Esophagus squamous epithelium (tissue), 5 donors: Measurements from ENCODE around the gene COPZ1. TPM values are rescaled to one million over a fixed set of nuclear protein-coding genes. Genes with fewer than 3 reads are reported as not detected.

Experiments
- DNase-seq: peaks from one replicate; lab custom pipeline; 2025; lab: John Stamatoyannopoulos, UW
- H3K27ac ChIP-seq, 4 donors: fragments of 200-600 bp; sonication (generic); one replicate each; pipeline ENCODE4 v1.5.1; 2016 to 2019; ENCODE audit warnings: mild to moderate bottlenecking in 1 of 4
- H3K27me3 ChIP-seq, 4 donors: fragments of 200-600 bp; sonication (generic); 1 replicate in 3 of 4; 2 replicates in 1 of 4; pipeline versions ENCODE4 v1.5.1 to v1.6.0; 2017 to 2021; ENCODE audit warnings: antibody characterized with exemption in 1 of 4
- H3K36me3 ChIP-seq, 3 donors: fragments of 200-600 bp; sonication (generic); one replicate each; pipeline ENCODE4 v1.5.1; 2016 to 2019
- H3K4me1 ChIP-seq, 3 donors: fragments of 200-600 bp; sonication (generic); one replicate each; pipeline ENCODE4 v1.5.1; 2017 to 2019
- H3K4me3 ChIP-seq, 4 donors: fragments of 200-600 bp; sonication (generic); 1 replicate in 3 of 4; 2 replicates in 1 of 4; pipeline ENCODE4 v1.5.1; 2016 to 2019; ENCODE audit warnings: mild to moderate bottlenecking in 2 of 4, moderate library complexity in 1 of 4
- H3K9me3 ChIP-seq, 3 donors: fragments of 200-600 bp; sonication (generic); one replicate each; pipeline ENCODE4 v1.5.1; 2016 to 2019
- CTCF ChIP-seq, 6 experiments: fragments of 450-650 bp in 4 of 6; fragments of 200-600 bp in 2 of 6; sonication (generic) in 2 of 6; IDR thresholded peaks; one replicate each; pipeline ENCODE4 v1.5.1; 2016 to 2019; ENCODE audit warnings: antibody characterized with exemption in 6 of 6, mild to moderate bottlenecking in 4 of 6, moderate library complexity in 4 of 6
- POLR2A ChIP-seq, 4 donors: fragments of 450-650 bp; IDR thresholded peaks; one replicate each; pipeline ENCODE4 v1.6.1; 2017; ENCODE audit warnings: antibody characterized with exemption in 4 of 4, mild to moderate bottlenecking in 4 of 4, moderate library complexity in 3 of 4
- WGBS, 2 donors: methylation state at CpG; one replicate each; pipeline ENCODE4 v1.1.5; 2018; 5-methylcytosine and 5-hydroxymethylcytosine counted together
- intact Hi-C: fragments of 100-400 bp; cut with DNase I; formaldehyde crosslinking; loops from one replicate; pipeline ENCODE4 v1.15.0; 2022
- total RNA-seq, 4 donors: library from RNA; depleted of rRNA; stranded (reverse); fragments of >200 nt; gene quantifications; one replicate each; pipeline ENCODE4 v1.1.0, GENCODE V29; 2016
- donor health status: DM: yes; HTN: yes; CAD: no.

Gene COPZ1
- total RNA-seq, 4 donors from 2014 or later = 68.1 to 153 (median 97.9) TPM

- WGBS, 2 donors = 38 to 49% methylated on average over 5 of the region's 5 CpGs
- peak overlapping the region in 2 of 4 donors; percentile 25 to 84 for H3K4me3 ChIP-seq
- DNase-seq = no peak
- TF ChIP-seq POLR2A (IDR thresholded peaks at IDR 0.05) (no peak), CTCF (IDR thresholded peaks at IDR 0.05) (peak in 3 of 6 experiments; percentile 15 to 26 (median 20))
- intact Hi-C loops = no loop called here
- peak overlapping the region in 3 of 4 donors; percentile 11 to 65 (median 61) for H3K27ac ChIP-seq
- peaks cover 26 to 81% (median 33%) of the 10 kb centered on the region in 3 donors for H3K36me3 ChIP-seq
- no peaks in the 10 kb centered on the region for H3K27me3 ChIP-seq
- H3K4me1 ChIP-seq = peaks cover 22 to 81% (median 51%) of the 10 kb centered on the region in 3 donors
- no peaks in the 10 kb centered on the region for H3K9me3 ChIP-seq
Measured at GRCh38 chr12:54285150-54286041, 39.5 kb upstream of the COPZ1 start.

DNA sequence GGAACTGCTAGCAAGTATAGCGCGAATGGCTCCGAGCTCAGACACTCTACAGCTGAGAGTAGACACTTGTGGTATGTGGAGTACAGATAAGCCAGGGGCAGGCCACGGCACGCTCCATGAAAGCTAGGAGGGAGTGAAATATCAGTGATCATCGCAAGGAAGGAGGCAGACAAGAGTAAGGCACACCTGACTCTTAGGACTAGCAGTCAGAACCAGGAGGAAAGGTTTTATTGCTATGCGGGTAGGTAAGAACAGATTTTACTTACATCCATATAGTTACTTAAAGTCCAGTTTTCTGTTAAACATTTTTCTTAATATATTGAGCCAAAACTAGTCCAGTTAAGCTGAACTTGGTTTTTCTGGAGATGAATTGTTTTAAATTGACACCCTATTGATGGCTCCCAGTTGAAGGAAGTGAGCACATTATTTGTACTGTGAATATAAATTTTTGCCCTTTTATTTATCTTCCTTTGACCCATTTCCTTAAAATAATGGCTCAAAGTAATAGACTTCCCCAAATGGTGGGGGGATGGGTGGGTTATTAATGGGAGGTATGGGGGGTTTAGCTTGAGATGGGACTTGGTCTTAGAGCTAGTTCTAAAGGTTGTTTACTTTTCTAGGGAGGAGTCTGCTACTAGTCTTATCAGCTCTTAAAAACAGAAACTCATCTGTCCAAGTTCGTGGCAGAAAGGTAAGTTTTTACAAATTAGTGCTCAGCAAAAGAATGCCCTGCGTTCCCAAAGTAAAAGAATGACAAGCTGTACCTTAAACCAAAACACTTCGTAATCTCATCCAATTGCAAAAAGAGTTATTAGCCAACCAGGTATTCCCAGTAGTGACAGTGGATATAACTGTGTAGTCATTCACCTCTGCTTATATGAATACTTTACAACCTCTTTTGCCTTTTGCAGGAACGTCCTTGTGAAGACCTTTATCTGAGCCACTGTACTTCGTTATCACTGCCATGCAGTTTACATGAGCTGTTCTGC is 38.6 kb upstream of the COPZ1 start:
- intact Hi-C loops = no loop called here
- no peak for TF ChIP-seq CTCF (IDR thresholded peaks at IDR 0.05)
- TF ChIP-seq POLR2A (IDR thresholded peaks at IDR 0.05) = no peak

DNA sequence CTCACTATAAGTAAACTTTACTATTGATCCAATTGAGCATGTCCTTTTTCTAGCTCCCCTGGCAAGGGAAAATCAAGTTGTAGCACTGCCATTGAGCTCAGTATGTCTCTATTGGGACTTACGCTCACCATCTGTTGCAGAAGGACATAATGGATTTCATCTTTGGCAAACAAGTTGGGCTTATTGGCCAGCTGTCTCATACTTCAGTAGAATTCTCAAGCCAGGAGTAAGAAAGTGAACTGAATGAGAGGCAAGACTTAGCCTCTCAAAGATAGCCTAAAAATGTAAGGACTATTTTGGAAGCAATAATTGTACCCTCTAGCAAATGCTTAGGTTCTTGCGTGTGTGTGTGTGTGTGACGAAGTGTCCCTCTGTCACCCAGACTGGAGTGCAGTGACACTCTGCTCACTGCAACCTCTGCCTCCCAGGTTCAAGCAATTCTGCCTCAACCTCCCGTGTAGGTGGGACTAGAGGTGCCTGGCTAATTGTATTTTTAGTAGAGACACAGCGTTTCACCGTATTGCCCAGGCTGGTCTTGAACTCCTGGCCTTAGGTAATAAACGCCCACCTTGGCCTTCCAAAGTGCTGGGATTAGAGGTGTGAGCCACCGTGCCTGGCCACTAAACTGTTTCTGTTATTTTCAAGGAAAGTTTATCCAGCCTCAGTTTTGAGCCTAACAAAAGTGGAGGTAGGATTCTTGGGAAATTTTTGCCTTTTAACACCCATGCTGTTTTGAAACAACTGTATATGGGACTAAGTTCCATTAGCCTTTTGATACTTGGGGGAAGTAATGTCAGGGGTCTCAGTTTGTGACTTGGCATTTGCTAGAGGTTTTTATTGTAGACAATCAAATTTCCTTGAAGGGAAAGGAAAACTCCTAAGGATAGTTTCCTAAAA is 37.4 kb upstream of the COPZ1 start:
- intact Hi-C loops = no loop called here
- H3K4me3 ChIP-seq = no peak overlapping the region
- H3K9me3 ChIP-seq = no peaks in the 10 kb centered on the region
- H3K36me3 ChIP-seq = peaks cover 23 to 65% (median 29%) of the 10 kb centered on the region in 3 donors
- no peaks in the 10 kb centered on the region for H3K27me3 ChIP-seq
- DNase-seq = no peak
- WGBS, 2 donors = 51 to 66% methylated on average over 8 of the region's 8 CpGs
- TF ChIP-seq POLR2A (IDR thresholded peaks at IDR 0.05) (no peak), CTCF (IDR thresholded peaks at IDR 0.05) (no peak)
- peak overlapping the region in 2 of 4 donors; percentile 39 to 61 for H3K27ac ChIP-seq
- H3K4me1 ChIP-seq = peaks cover 14 to 67% (median 42%) of the 10 kb centered on the region in 3 donors

More for the DNA sequence above, 38.6 kb upstream of the COPZ1 start:
- peak overlapping the region in 2 of 4 donors; percentile 61 to 65 for H3K27ac ChIP-seq
- no peak for DNase-seq
- H3K4me1 ChIP-seq = peaks cover 20 to 79% (median 51%) of the 10 kb centered on the region in 3 donors
- H3K36me3 ChIP-seq = peaks cover 26 to 77% (median 33%) of the 10 kb centered on the region in 3 donors
- no peaks in the 10 kb centered on the region for H3K9me3 ChIP-seq
- WGBS, 2 donors = 40 to 47% methylated on average over 12 of the region's 12 CpGs
- H3K27me3 ChIP-seq = no peaks in the 10 kb centered on the region
- H3K4me3 ChIP-seq = peak overlapping the region in 2 of 4 donors; percentile 24 to 25

GRCh38 chr12:54292083-54292930 is 32.6 kb upstream of the COPZ1 start:
- TF ChIP-seq CTCF (IDR thresholded peaks at IDR 0.05) (no peak), POLR2A (IDR thresholded peaks at IDR 0.05) (no peak)
- no peak for DNase-seq
- 90 to 93% methylated on average over 22 to 23 of the region's 30 CpGs for WGBS, 2 donors
- Histone ChIP-seq H3K27ac (no peak overlapping the region), H3K27me3 (no peaks in the 10 kb centered on the region), H3K4me3 (no peak overlapping the region), H3K9me3 (no peaks in the 10 kb centered on the region), H3K4me1 (peaks cover 0 to 19% (median 8%) of the 10 kb centered on the region in 3 donors), H3K36me3 (peaks cover 2 to 17% (median 4%) of the 10 kb centered on the region in 3 donors)
- intact Hi-C loops = loop anchor here (10.0 kb wide), 1 partner anchor 72 kb away; the partner anchor contains the start of gene GPR84
